Measurements from ENCODE around the gene BLID. TPM values are rescaled to one million over a fixed set of nuclear protein-coding genes. Genes with fewer than 3 reads are reported as not detected.

The BLID gene
- total RNA-seq, 1 donor from 2014 or later: 5.9 TPM

- no peak overlapping the region for H3K4me3 ChIP-seq
- peak overlapping the region; percentile 58 for H3K27ac ChIP-seq
- no peaks in the 10 kb centered on the region for H3K27me3 ChIP-seq
- H3K36me3 ChIP-seq: no peaks in the 10 kb centered on the region
- intact Hi-C loops (cut with DNase I): no loop called here
- no peak for DNase-seq (ENCODE audit: extremely low spot score in 2 of 2)
- TF ChIP-seq POLR2A (IDR thresholded peaks at IDR 0.05): no peak
- no peak for TF ChIP-seq CTCF (IDR thresholded peaks at IDR 0.05)
- no peak for TF ChIP-seq POLR2AphosphoS5 (IDR thresholded peaks at IDR 0.05; ENCODE audit: insufficient read depth in 1 of 2, low read depth in 1 of 2)
- H3K9me3 ChIP-seq: no peaks in the 10 kb centered on the region
- peaks cover 16% of the 10 kb centered on the region for H3K4me1 ChIP-seq
Measured at GRCh38 chr11:122116591-122116990, 576 bp upstream of the BLID start.

GRCh38 chr11:122114976-122115375 is 1.0 kb downstream of the BLID start:
- Histone ChIP-seq H3K9me3 (no peaks in the 10 kb centered on the region), H3K4me1 (peaks cover 16% of the 10 kb centered on the region), H3K27ac (peak overlapping the region; percentile 58), H3K27me3 (no peaks in the 10 kb centered on the region), H3K36me3 (no peaks in the 10 kb centered on the region), H3K4me3 (no peak overlapping the region)
- no peak for TF ChIP-seq POLR2AphosphoS5 (IDR thresholded peaks at IDR 0.05; ENCODE audit: insufficient read depth in 1 of 2, low read depth in 1 of 2)
- no peak for TF ChIP-seq CTCF (IDR thresholded peaks at IDR 0.05)
- no peak for TF ChIP-seq POLR2A (IDR thresholded peaks at IDR 0.05)
- intact Hi-C loops (cut with DNase I): no loop called here
- DNase-seq (ENCODE audit: extremely low spot score in 2 of 2): no peak

GRCh38 chr11:122113836-122114825 is 1.9 kb downstream of the BLID start:
- TF ChIP-seq CTCF (IDR thresholded peaks at IDR 0.05) (no peak), POLR2A (IDR thresholded peaks at IDR 0.05) (no peak), POLR2AphosphoS5 (IDR thresholded peaks at IDR 0.05; ENCODE audit: insufficient read depth in 1 of 2, low read depth in 1 of 2) (no peak)
- Histone ChIP-seq H3K4me1 (peaks cover 16% of the 10 kb centered on the region), H3K4me3 (no peak overlapping the region), H3K36me3 (no peaks in the 10 kb centered on the region), H3K27me3 (no peaks in the 10 kb centered on the region), H3K27ac (peak overlapping the region; percentile 58), H3K9me3 (no peaks in the 10 kb centered on the region)
- intact Hi-C loops (cut with DNase I): no loop called here
- no peak for DNase-seq (ENCODE audit: extremely low spot score in 2 of 2)

GRCh38 chr11:122112470-122113365 is 3.3 kb downstream of the BLID start:
- no peak for DNase-seq (ENCODE audit: extremely low spot score in 2 of 2)
- Histone ChIP-seq H3K4me1 (peaks cover 16% of the 10 kb centered on the region), H3K9me3 (no peaks in the 10 kb centered on the region), H3K27ac (no peak overlapping the region), H3K27me3 (no peaks in the 10 kb centered on the region), H3K36me3 (no peaks in the 10 kb centered on the region), H3K4me3 (no peak overlapping the region)
- TF ChIP-seq POLR2AphosphoS5 (IDR thresholded peaks at IDR 0.05; ENCODE audit: insufficient read depth in 1 of 2, low read depth in 1 of 2) (no peak), POLR2A (IDR thresholded peaks at IDR 0.05) (no peak), CTCF (IDR thresholded peaks at IDR 0.05) (no peak)
- intact Hi-C loops (cut with DNase I): no loop called here

All from vagina (tissue), 2 donors.